GM12878 (cell line): ENCODE measurements around the gene HSPB6. TPM values are rescaled to one million over a fixed set of nuclear protein-coding genes. Genes with fewer than 3 reads are reported as not detected.

Experiments
- ATAC-seq: fragments of 200-7000 bp; cut with Tn5 transposase; 3 replicates; pipeline ENCODE4 v1.9.1; 2020; ENCODE audit warnings: mild to moderate bottlenecking, moderate library complexity
- BruUV-seq: library from RNA; stranded (reverse); fragments of 400-500 nt; replicated peaks from 2 replicates; lab custom pipeline; 2021; lab: Mats Ljungman, UMichigan
- CTCF ChIA-PET: fragments of 300-600 bp; sonication (Branson Sonifier 250); formaldehyde crosslinking; extraction: SDS; loops from one replicate; lab custom pipeline; 2021; ENCODE audit warnings: inconsistent platforms; lab: Yijun Ruan, JAX
- POLR2A ChIA-PET: fragments of 350-600 bp; formaldehyde crosslinking; extraction: SDS; loops from one replicate; lab custom pipeline; 2021; ENCODE audit warnings: inconsistent platforms; lab: Charles Lee
- RAD21 ChIA-PET: fragments of 300-600 bp; sonication (Branson Sonifier 250); formaldehyde crosslinking; loops from one replicate; lab custom pipeline; 2023; ENCODE audit warnings: antibody characterized with exemption; ENCODE audit not compliant: unreplicated experiment; lab: Charles Lee
- SMC1A ChIA-PET: fragments of 300-600 bp; sonication (Branson Sonifier 250); formaldehyde crosslinking; loops from one replicate; lab custom pipeline; 2023; ENCODE audit not compliant: unreplicated experiment, uncharacterized antibody; lab: Charles Lee
- DNase-seq: peaks from one replicate; pipeline ENCODE4 v3.0.0-alpha.2; 2011; ENCODE audit warnings: low read depth, low spot score
- FAIRE-seq: peaks from 3 replicates; lab custom pipeline; 2011; peaks lifted over from hg19 to GRCh38; lab: Jason Lieb, UNC
- H2AFZ ChIP-seq: 2 replicates; pipeline ENCODE4 v1.6.0; 2011; ENCODE audit warnings: low read depth, low read length, control low read depth; ENCODE audit not compliant: control insufficient read depth
- H3K27ac ChIP-seq: 2 replicates; pipeline ENCODE4 v1.5.1; 2011; ENCODE audit warnings: control low read depth; ENCODE audit not compliant: control insufficient read depth, insufficient read depth
- H3K27me3 ChIP-seq, 2 experiments: replicated peaks in 1 of 2; 2 replicates each; pipeline versions ENCODE4 v1.6.0 to v1.6.1; 2011; ENCODE audit warnings: low read length in 1 of 2; ENCODE audit not compliant: control insufficient read depth in 2 of 2, insufficient read depth in 2 of 2
- H3K36me3 ChIP-seq, 2 experiments: 2 replicates each; pipeline ENCODE4 v1.5.1; 2011; ENCODE audit warnings: low read length in 1 of 2; ENCODE audit not compliant: control insufficient read depth in 2 of 2, insufficient read depth in 2 of 2
- H3K4me1 ChIP-seq: 2 replicates; pipeline ENCODE4 v1.6.1; 2011; ENCODE audit warnings: mild to moderate bottlenecking, low read length, moderate library complexity, mixed read lengths; ENCODE audit not compliant: control insufficient read depth, insufficient read depth
- H3K4me2 ChIP-seq: 2 replicates; pipeline ENCODE4 v1.6.0; 2011; ENCODE audit warnings: control low read depth; ENCODE audit not compliant: control insufficient read depth, insufficient read depth
- H3K4me3 ChIP-seq: fragments of 200-600 bp; sonication (generic); 2 replicates; pipeline ENCODE4 v1.5.1; 2016
- H3K79me2 ChIP-seq: 2 replicates; pipeline ENCODE4 v1.6.0; 2011; ENCODE audit warnings: low read length; ENCODE audit not compliant: control insufficient read depth, insufficient read depth
- H3K9ac ChIP-seq: 2 replicates; pipeline ENCODE4 v1.8.0; 2011; ENCODE audit warnings: low read length, control low read depth, mixed read lengths; ENCODE audit not compliant: control insufficient read depth, insufficient read depth
- H3K9me3 ChIP-seq: replicated peaks from 3 replicates; pipeline ENCODE4 v1.5.1; 2011; ENCODE audit warnings: mild to moderate bottlenecking, low read length; ENCODE audit not compliant: control insufficient read depth, insufficient read depth
- H4K20me1 ChIP-seq: 2 replicates; pipeline ENCODE4 v1.6.0; 2011; ENCODE audit not compliant: control insufficient read depth, insufficient read depth
- ATF7 ChIP-seq: fragments of 450-650 bp; IDR thresholded peaks from 2 replicates; pipeline ENCODE4 v1.6.1; 2016; ENCODE audit warnings: low read depth, mild to moderate bottlenecking
- BACH1 ChIP-seq: fragments of 450-650 bp; IDR thresholded peaks from 2 replicates; pipeline ENCODE4 v1.6.1; 2017; ENCODE audit warnings: mild to moderate bottlenecking, borderline replicate concordance
- CREB1 ChIP-seq: IDR thresholded peaks from 2 replicates; pipeline ENCODE4 v1.6.1; 2012; ENCODE audit warnings: low read depth, mild to moderate bottlenecking, inconsistent platforms
- MEF2A ChIP-seq: IDR thresholded peaks from 2 replicates; pipeline ENCODE4 v1.6.1; 2011; ENCODE audit warnings: low read depth, mild to moderate bottlenecking, low read length, moderate library complexity; ENCODE audit not compliant: insufficient read depth
- NFXL1 ChIP-seq: fragments of 450-650 bp; IDR thresholded peaks from 2 replicates; pipeline ENCODE4 v1.6.1; 2017; ENCODE audit warnings: antibody characterized with exemption, mild to moderate bottlenecking, borderline replicate concordance
- NR2C2 ChIP-seq: IDR thresholded peaks from 2 replicates; pipeline ENCODE4 v1.6.1; 2011; ENCODE audit warnings: borderline replicate concordance, low read depth; ENCODE audit not compliant: control insufficient read depth, insufficient read length
- POLR2A ChIP-seq: IDR thresholded peaks from 2 replicates; pipeline ENCODE4 v1.6.1; 2011; ENCODE audit warnings: low read depth, mild to moderate bottlenecking, low read length
- SRF ChIP-seq, 2 experiments: IDR thresholded peaks; 2 replicates each; pipeline ENCODE4 v1.6.1; 2011; ENCODE audit warnings: low read depth in 2 of 2, low read length in 2 of 2, mild to moderate bottlenecking in 1 of 2, moderate library complexity in 1 of 2
- SUPT20H ChIP-seq: IDR thresholded peaks from 2 replicates; pipeline ENCODE4 v1.6.1; 2011; ENCODE audit warnings: low read depth, mild to moderate bottlenecking, low read length, moderate library complexity, borderline replicate concordance; ENCODE audit not compliant: control insufficient read depth
- TARDBP ChIP-seq: IDR thresholded peaks from 2 replicates; pipeline ENCODE4 v1.6.1; 2016; ENCODE audit warnings: borderline replicate concordance
- YY1 ChIP-seq: IDR thresholded peaks from 2 replicates; pipeline ENCODE4 v1.6.1; 2011; ENCODE audit warnings: low read depth, mild to moderate bottlenecking, low read length
- WGBS: methylation state at CpG from one replicate; pipeline ENCODE4 v1.1.6; 2016; ENCODE audit warnings: low lambda C conversion rate; ENCODE audit not compliant: insufficient replicate concordance, insufficient coverage; ENCODE audit errors: missing lambda C conversion rate; 5-methylcytosine and 5-hydroxymethylcytosine counted together
- in situ Hi-C: fragments of 300-500 bp; cut with MboI; formaldehyde crosslinking; loops from 9 replicates; pipeline ENCODE4 v1.14.3; 2018; ENCODE audit warnings: mixed read lengths
- intact Hi-C: fragments of 100-400 bp; cut with micrococcal nuclease; formaldehyde crosslinking; loops from one replicate; pipeline ENCODE4 v1.14.2; 2022; ENCODE audit not compliant: unreplicated experiment
- polyA plus RNA-seq, 11 experiments: library from polyadenylated mRNA; depleted of rRNA in 4 of 11; unstranded in 6 of 11; stranded (reverse) in 5 of 11; fragments of >200 nt; fragmentation: Nextera tagmentation in 4 of 11; fragmentation: Illumina TruSeq in 1 of 11; extraction: Ambion mirVana in 4 of 11; extraction: Trizol in 1 of 11; gene quantifications; 1 replicate in 1 of 11; 2 replicates in 10 of 11; pipeline versions ENCODE4 v1.2.1 to v1.2.3, GENCODE V29; 2011 to 2016; ENCODE audit warnings: inconsistent platforms in 2 of 11, missing spikeins in 2 of 11, low read depth in 1 of 11
- total RNA-seq, 4 experiments: library from RNA; depleted of rRNA in 3 of 4; stranded (reverse); fragments of >200 nt in 3 of 4; fragmentation: Illumina TruSeq in 1 of 4; extraction: Trizol in 1 of 4; gene quantifications; 2 replicates each; pipeline versions ENCODE4 v1.2.1 to v1.2.3, GENCODE V29; 2013 to 2021
- TF ChIP-seq, protein P1 (sequence below): IDR thresholded peaks from 2 replicates; pipeline ENCODE4 v1.6.1; 2011; ENCODE audit warnings: mild to moderate bottlenecking, low read depth, low read length, moderate library complexity; ENCODE audit not compliant: insufficient replicate concordance
- TF ChIP-seq, protein P2 (sequence below): IDR thresholded peaks from 2 replicates; pipeline ENCODE4 v1.6.1; 2012; ENCODE audit warnings: low read length, inconsistent platforms
- TF ChIP-seq, protein P3 (sequence below): IDR thresholded peaks from 2 replicates; pipeline ENCODE4 v1.6.1; 2011; ENCODE audit warnings: borderline replicate concordance, low read depth, mild to moderate bottlenecking, moderate library complexity, mixed read lengths, low read length; ENCODE audit not compliant: insufficient read depth; ENCODE audit errors: extremely low read length
- TF ChIP-seq, protein P4 (sequence below): fragments of 450-650 bp; IDR thresholded peaks from 2 replicates; pipeline ENCODE4 v1.6.1; 2017; ENCODE audit warnings: mild to moderate bottlenecking, moderate library complexity
- TF ChIP-seq, protein P5 (sequence below): IDR thresholded peaks from 2 replicates; pipeline ENCODE4 v1.6.1; 2011; ENCODE audit warnings: borderline replicate concordance, low read depth, mild to moderate bottlenecking, moderate library complexity, low read length; ENCODE audit not compliant: insufficient read depth, poor library complexity, severe bottlenecking

HSPB6 gene
- total and polyA plus RNA-seq, 10 of the 15 experiments (the other 5 are each of a cell fraction or from before 2014, with no cell fraction given): 0.09 to 1.6 (median 0.36) TPM; not detected in 4

- Histone ChIP-seq H3K9ac (no peak overlapping the region), H3K79me2 (peaks cover 17% of the 10 kb centered on the region), H3K4me3 (no peak overlapping the region), H3K27me3 (no peaks in the 10 kb centered on the region), H3K36me3 (peaks cover 13 to 28% of the 10 kb centered on the region in 2 experiments; a peak in 3 of 4 replicates), H3K4me2 (no peak overlapping the region), H3K27ac (no peak overlapping the region), H2AFZ (no peak overlapping the region), H3K9me3 (no peaks in the 10 kb centered on the region), H3K4me1 (peaks cover 20% of the 10 kb centered on the region), H4K20me1 (no peaks in the 10 kb centered on the region)
- FAIRE-seq: no peak
- in situ Hi-C loops: no loop called here
- no peak for ATAC-seq
- ChIA-PET POLR2A (interaction anchor here (1.3 to 2.4 kb wide), 2 partner anchors 20 to 37 kb away, joined by 5 to 9 read pairs; no protein-coding TSS in a partner anchor), RAD21 (interaction anchor here (2.5 kb wide), 1 partner anchor 44 kb away, joined by 18 read pairs; no protein-coding TSS in a partner anchor), CTCF (no interaction called here), SMC1A (no interaction called here)
- no peak for DNase-seq
- BruUV-seq: no TSS peak
- TF ChIP-seq, protein P1, sequence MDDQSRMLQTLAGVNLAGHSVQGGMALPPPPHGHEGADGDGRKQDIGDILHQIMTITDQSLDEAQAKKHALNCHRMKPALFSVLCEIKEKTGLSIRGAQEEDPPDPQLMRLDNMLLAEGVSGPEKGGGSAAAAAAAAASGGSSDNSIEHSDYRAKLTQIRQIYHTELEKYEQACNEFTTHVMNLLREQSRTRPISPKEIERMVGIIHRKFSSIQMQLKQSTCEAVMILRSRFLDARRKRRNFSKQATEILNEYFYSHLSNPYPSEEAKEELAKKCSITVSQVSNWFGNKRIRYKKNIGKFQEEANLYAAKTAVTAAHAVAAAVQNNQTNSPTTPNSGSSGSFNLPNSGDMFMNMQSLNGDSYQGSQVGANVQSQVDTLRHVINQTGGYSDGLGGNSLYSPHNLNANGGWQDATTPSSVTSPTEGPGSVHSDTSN: no peak
- TF ChIP-seq, protein P2, sequence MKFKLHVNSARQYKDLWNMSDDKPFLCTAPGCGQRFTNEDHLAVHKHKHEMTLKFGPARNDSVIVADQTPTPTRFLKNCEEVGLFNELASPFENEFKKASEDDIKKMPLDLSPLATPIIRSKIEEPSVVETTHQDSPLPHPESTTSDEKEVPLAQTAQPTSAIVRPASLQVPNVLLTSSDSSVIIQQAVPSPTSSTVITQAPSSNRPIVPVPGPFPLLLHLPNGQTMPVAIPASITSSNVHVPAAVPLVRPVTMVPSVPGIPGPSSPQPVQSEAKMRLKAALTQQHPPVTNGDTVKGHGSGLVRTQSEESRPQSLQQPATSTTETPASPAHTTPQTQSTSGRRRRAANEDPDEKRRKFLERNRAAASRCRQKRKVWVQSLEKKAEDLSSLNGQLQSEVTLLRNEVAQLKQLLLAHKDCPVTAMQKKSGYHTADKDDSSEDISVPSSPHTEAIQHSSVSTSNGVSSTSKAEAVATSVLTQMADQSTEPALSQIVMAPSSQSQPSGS: no peak
- TF ChIP-seq NR2C2 (no peak), BACH1 (no peak), ATF7 (no peak), TARDBP (no peak), CREB1 (no peak), POLR2A (no peak), NFXL1 (no peak), SRF (IDR thresholded peaks at IDR 0.05; ENCODE audit: low read depth in 2 of 2, low read length in 2 of 2) (no peak), SUPT20H (no peak), YY1 (no peak), MEF2A (no peak)
- TF ChIP-seq, protein P3, sequence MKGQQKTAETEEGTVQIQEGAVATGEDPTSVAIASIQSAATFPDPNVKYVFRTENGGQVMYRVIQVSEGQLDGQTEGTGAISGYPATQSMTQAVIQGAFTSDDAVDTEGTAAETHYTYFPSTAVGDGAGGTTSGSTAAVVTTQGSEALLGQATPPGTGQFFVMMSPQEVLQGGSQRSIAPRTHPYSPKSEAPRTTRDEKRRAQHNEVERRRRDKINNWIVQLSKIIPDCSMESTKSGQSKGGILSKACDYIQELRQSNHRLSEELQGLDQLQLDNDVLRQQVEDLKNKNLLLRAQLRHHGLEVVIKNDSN: no peak
- TF ChIP-seq, protein P4, sequence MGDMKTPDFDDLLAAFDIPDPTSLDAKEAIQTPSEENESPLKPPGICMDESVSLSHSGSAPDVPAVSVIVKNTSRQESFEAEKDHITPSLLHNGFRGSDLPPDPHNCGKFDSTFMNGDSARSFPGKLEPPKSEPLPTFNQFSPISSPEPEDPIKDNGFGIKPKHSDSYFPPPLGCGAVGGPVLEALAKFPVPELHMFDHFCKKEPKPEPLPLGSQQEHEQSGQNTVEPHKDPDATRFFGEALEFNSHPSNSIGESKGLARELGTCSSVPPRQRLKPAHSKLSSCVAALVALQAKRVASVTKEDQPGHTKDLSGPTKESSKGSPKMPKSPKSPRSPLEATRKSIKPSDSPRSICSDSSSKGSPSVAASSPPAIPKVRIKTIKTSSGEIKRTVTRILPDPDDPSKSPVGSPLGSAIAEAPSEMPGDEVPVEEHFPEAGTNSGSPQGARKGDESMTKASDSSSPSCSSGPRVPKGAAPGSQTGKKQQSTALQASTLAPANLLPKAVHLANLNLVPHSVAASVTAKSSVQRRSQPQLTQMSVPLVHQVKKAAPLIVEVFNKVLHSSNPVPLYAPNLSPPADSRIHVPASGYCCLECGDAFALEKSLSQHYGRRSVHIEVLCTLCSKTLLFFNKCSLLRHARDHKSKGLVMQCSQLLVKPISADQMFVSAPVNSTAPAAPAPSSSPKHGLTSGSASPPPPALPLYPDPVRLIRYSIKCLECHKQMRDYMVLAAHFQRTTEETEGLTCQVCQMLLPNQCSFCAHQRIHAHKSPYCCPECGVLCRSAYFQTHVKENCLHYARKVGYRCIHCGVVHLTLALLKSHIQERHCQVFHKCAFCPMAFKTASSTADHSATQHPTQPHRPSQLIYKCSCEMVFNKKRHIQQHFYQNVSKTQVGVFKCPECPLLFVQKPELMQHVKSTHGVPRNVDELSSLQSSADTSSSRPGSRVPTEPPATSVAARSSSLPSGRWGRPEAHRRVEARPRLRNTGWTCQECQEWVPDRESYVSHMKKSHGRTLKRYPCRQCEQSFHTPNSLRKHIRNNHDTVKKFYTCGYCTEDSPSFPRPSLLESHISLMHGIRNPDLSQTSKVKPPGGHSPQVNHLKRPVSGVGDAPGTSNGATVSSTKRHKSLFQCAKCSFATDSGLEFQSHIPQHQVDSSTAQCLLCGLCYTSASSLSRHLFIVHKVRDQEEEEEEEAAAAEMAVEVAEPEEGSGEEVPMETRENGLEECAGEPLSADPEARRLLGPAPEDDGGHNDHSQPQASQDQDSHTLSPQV: no peak
- TF ChIP-seq, protein P5, sequence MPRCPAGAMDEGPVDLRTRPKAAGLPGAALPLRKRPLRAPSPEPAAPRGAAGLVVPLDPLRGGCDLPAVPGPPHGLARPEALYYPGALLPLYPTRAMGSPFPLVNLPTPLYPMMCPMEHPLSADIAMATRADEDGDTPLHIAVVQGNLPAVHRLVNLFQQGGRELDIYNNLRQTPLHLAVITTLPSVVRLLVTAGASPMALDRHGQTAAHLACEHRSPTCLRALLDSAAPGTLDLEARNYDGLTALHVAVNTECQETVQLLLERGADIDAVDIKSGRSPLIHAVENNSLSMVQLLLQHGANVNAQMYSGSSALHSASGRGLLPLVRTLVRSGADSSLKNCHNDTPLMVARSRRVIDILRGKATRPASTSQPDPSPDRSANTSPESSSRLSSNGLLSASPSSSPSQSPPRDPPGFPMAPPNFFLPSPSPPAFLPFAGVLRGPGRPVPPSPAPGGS: no peak
- intact Hi-C loops: no loop called here
- 69% methylated on average over 2 of the region's 2 CpGs for WGBS
These were observed 18.0 kb downstream of the HSPB6 start for GRCh38 chr19:35738887-35739229.
